ENCODE data around the gene PTPRT.

PTPRT gene

DNA sequence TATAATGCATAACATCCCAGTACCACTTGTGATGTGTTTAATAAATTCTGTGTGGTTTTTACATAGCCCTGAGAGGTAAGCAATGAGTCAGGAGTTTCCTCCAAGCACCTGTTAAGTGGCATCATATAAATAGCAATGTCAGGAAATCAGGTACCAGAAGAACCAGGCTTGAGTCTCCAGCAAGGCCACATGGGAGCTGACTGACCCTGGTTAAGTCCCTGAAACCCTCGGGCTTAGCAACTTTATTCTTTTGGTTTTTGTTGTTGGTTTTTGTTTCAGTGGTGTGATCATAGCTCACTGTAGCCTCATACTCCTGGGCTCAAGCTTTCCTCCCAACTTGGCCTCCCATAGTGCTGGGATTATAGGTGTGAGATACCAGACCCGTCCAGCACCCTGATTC is 70.0 kb downstream of the PTPRT start:
- no peak for DNase-seq (ENCODE audit: low spot score)

DNA sequence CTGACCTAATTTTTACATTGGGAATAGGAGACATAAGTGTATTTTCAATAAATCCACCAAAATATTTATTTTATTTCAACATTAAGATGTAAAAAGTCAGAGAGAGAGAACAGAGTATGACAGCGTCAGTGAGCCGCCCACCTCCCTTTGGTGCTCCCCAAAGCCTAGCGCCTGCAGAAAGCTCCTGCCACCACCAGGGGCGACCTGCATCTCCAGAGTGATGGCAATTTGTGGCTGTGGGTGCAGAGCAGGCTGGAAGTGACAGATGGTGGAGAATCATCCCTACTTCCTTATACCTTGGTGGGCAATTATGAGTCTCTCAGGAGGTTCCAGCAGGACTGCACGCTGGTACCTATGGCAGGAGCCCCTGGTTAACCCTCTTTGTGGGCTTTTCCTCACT is 87.3 kb downstream of the PTPRT start:
- no peak for DNase-seq (ENCODE audit: low spot score)

DNA sequence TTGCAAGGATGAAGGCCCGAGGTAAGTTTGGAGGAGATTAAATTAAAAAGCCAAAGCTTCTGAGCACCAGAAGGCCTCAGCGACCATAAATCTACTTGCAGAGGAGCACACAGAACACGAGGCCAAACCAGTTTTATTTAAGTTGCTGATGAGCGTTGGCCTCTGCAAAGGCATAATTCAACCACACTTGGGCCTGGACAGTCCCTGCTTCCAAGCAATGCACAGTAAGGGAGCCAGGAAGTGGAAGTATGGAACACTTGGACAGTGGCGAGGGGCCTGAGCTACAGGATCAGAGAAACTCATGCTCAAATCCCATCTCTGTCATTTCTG is 92.8 kb downstream of the PTPRT start:
- DNase-seq (ENCODE audit: low spot score) = no peak

DNA sequence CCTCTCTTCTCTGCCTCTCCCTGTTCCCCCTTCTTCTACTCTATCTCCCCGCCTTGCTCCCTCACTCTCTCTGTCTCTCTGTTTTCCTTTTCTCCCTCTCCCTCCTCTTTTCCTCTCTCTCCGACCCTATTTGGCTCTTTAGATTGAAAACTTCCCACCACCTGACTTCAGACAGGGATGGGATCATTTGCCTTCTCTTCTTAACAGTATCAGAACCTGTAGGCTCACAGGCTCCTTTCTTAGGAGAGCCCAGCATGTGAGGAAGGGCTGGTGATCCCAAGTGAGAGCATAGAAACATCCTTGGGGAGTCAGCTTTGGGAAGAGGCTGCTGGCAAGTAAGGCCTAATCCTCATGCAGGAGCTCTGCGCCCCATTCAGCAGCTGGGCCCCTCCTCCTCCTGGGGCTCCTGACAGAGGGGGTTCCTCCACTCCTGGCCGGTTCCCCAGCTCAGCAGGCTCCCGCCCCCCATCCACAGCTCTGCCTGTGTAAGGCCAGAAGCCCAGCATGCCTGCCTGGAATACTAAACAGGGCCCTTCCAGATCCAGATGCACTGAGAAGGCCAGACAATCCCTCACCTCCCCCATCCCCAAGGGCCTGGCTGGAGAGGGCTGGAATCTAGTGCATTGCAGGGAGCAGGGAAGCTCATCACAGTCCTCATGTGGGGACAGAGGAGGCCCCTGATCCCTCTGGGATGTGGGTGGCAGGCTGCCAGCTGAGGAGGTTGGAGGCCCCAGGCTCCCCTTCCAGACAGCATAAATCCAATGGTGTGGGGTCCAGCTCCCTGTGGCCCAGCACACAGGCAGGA is 93.4 kb downstream of the PTPRT start:
- DNase-seq (ENCODE audit: low spot score) = no peak

DNA sequence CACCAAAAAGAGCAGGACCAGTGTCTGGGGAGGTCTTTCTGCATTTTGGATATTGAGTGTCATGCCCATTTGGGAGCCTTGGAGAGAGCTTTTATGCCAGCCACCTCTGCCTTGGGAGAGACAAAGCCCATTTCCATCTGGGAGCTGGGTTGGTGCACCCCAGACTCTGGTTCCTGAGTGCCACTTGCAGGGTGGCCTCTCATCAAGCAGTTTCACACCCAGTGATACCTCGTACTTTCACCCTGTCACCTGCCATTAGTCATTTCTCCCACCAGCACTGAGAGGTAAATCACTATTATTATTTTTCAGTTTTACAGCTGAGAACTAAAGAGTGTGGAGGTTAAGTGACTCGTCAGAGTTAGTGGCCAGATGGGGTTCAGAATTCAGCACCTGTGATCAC is 94.7 kb downstream of the PTPRT start:
- no peak for DNase-seq (ENCODE audit: low spot score)

DNA sequence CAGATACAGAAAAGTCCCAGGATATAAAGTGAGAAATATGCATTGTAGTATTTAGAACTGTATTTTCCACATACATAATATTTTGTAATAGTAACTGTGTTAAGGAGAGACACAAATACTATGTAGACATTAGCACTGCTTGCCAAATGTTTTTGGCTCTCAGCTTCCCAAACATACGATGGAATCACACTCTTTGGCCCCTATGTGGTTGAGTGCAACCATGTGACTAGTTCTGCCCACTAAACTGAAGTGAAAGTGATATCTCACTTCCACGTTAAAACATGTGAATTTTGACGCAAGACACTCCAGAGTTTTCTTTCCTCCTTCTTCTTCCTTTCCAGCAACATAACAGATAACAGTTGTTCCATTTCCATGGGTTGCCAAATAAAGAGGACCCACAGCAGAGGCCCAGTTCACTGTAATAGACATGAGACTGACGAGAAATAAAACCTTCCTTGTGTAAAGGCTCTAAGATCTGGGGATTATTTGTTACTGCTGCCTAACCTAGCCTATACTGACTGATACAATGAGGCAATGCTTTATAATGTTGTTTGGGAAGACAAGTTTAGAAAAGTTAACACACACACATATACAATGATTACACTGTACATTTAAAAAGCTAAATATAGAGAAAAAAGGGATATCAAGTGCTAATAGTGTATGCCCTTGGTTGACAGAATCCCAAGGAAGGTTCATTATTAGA is 97.2 kb downstream of the PTPRT start:
- no peak for DNase-seq (ENCODE audit: low spot score)

DNA sequence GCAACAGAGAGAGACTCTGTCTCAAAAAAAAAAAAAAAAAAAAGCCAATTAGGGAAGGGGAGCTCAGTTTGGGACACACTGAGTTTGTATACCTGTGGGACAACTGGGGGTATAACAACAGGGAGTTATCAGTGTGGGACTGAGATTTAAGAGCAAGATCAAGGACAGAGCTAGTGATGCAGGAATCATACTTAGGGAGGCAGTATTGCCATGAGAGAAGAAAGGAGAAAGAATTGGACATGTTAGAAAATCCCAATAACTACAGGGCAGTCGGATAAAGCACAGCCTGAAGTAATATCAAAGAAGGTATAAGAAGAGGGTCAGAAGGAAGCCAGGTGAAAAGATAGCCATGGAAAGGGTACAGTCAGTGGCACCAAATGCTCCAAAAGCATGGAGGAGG is 121.2 kb downstream of the PTPRT start:
- DNase-seq (ENCODE audit: low spot score) = no peak

DNA sequence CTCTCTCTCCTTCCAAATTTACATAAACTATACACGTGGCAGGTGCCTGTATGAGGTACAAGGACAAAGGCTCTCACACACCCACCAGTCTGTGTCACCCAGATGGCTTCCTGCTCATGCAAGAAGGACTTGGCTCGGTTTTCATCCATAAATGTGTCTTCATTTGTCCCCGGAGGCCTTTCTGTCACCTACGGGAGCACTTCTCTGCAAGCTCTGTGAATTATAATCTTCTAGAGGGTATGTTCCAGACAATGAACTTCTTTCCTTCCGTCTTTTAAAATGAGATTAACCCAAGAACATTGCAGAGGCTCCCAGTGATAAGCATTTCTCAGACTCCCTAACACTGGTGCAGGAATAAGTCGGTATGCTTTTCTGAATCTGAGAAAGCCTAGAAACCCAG is 123.6 kb downstream of the PTPRT start:
- DNase-seq (ENCODE audit: low spot score) = no peak

DNA sequence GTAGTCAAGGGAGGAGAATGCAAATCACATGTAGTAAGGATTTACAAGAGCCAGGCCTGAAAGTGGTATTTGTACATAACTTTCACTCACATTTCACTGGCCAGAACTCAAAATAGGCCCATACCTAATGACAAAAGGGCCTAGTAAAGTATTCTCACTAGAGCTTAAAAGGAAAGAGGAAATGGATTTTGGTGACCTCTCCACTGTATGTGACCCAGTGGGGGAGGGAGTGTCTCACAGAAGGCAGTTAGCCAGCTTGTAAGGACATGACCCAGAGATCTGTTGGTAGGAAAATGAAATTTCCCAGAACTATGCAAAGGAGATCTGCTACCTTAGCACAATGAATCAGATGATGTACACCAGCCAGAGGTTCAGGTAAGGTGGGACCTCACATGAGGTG is 124.4 kb downstream of the PTPRT start:
- DNase-seq (ENCODE audit: low spot score) = no peak

DNA sequence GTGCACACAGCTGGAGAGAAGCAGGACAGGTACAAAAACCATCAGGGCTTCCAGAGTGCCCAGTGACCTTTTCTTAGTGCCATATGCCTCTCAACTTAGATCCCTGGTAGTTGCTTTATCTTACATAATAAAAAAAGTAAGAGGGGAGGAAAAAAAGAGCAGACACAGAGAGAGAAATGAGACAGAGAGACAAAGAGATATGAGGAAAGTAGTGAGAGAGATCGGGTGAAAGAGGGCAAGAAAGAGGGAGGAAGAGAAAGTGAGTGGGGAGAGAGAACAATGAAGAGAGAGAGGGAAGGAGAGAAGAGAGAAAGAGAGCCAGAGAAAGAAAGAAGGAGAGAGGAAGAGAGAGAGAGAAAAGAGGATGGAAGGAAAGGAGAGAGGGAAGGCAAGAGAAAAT is 131.6 kb downstream of the PTPRT start:
- DNase-seq (ENCODE audit: low spot score) = no peak

DNA sequence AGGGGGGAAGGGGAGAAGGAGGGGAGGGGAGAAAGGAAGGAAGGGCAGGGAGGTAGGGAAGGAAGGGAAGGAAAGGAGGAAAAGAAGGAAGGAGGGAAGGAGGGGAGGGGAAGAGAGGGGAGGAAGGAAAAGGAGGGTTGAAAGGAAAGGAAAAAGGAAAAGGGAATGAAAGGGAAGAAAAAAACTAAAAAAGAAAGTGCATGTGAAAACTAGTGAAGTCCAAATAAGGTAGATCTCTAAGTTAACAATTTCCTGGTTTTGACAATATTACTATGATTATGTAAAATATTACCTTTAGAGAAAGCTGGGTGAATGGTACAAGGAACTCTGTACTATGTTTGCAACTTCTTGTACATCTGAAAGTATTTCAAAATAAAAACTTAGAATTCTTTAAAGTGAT is 132.4 kb downstream of the PTPRT start:
- no peak for DNase-seq (ENCODE audit: low spot score)

DNA sequence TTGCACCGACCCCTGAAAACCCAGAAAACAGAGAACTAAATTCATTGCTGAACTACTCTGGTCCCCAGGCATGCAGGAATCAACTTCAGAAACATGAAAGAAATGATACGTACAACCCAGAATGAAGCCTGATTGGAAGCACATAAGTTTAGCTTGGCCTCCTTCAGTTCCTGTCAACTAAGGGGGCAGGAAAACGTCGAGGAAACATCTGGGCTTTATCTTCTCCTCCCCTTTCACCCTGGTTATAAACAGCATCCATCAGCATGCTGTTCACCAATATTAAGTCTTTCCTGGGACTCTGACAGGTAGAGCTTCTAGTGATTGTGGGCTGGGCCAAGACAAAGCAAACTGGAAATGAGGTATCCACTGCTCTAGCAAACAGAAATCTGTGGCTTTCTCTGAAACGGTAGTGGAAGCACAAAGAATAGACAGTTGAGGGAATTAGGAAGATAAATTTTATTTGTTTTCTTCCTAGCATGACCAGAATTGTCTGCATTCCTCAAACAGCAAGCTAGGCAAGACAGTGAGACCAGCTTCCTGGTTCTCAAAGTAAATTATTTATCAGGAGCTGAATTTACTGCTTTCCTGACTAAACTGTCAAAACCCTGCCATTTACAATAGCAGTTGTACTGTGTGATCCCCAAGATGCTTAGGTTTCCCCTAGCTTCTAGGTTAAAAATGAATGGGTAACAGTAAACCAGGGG is 134.4 kb downstream of the PTPRT start:
- no peak for DNase-seq (ENCODE audit: low spot score)

DNA sequence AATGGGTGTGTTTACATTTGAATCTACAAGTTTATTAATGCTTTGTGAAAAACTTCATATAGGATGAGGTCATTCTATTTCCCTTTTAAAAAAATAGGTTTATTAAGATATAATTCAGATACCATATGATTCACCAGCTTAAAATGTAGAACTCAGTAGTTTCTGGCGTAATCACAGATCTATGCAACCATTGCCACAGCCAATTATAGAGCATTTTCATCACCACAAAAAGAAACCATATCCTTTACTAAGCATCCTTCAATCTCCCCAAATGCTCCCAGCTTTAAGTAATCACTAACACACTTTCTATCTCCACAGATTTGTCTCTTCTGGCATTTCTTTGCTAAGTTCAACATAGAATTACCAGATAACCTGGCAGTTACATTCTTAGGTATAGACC is 137.2 kb downstream of the PTPRT start:
- no peak for DNase-seq (ENCODE audit: low spot score)

DNA sequence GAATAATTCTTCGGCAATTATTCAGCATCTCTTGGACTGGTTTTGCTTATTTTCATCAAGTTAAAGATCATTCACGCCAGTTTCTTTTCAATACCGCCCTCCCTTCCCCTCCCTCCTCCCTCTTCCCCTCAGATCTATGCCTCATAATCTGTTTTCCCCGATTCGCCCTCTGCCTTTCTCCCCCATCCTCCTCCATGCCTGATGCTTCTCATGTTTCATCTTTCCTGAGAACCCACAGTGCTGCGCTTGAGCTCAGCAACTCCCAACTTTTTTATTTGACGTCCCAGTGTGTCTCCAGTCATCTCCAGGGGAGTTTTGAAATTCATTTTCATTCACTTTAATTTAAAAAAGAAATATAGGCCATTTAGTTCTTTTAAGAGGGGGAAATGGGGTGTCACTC is 142.7 kb downstream of the PTPRT start:
- DNase-seq (ENCODE audit: low spot score) = no peak

DNA sequence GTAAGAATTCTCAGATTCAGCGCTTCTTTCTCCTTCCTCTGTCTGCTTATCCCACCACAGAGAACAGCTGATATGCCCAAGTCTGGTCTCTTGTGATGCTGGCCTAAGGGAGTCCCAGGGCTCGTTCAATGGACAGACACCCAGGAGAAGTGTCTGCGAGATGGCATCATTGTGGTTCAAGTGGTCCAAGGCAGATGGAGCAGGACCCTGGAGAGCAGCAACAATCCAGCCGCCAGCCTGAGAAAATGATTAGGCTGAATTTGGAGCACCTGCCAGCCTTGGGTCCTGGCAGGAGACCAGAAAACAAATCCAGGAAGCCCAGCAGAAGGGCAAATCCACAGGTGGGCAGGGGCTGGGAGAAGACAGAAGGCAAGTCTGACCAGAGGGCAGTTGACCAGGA is 145.8 kb downstream of the PTPRT start:
- no peak for DNase-seq (ENCODE audit: low spot score)

DNA sequence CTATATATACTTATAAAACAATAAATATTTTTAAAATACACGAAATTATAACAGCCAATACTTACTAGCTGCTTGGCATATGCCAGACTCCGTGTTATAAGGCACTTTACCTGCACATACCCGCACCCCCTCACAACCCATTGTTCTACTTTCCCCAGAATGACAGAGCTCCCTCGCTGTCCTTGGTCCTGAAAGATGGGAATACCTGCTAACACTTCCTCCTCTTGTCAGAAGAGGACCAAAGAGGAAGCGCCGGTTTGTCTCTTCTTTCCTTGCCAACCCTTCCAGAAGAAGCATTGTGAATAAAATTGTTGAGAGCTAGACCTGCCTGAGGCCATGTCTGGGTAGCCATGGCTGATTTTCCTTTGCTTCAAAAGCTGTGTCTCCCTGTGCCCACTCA is 149.3 kb downstream of the PTPRT start:
- no peak for DNase-seq (ENCODE audit: low spot score)

DNA sequence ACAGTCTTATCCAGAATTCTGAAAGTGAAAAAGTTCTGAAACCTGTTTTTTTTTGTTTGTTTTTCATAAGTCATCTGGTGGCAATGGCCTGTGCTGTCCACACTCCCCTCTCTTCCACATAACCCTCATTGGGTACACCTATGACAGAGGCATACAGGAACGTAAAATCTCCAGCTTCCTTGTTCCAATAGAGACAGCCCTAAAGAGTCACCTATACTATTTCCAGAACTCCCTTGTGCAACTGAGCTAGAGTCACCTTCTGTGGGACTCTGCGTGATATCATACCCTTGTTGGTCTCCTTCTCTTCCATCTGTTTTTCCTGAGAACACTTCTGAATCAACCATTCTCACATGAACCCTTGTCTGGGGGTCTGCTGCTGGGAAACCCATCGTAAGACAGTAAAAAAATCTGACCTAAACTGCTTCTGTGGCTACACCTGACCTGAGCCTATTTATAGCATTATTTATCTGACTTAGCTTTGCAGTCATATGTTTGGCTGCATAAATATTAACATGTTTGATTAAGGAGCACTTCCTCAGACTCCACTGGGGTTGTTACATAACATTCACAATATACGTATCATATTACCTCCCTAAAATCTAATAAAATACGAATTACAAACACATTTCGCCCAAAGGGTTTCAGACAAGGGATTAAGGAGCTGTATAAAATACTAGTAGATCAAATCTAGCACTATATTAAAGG is 151.9 kb downstream of the PTPRT start:
- no peak for DNase-seq (ENCODE audit: low spot score)

DNA sequence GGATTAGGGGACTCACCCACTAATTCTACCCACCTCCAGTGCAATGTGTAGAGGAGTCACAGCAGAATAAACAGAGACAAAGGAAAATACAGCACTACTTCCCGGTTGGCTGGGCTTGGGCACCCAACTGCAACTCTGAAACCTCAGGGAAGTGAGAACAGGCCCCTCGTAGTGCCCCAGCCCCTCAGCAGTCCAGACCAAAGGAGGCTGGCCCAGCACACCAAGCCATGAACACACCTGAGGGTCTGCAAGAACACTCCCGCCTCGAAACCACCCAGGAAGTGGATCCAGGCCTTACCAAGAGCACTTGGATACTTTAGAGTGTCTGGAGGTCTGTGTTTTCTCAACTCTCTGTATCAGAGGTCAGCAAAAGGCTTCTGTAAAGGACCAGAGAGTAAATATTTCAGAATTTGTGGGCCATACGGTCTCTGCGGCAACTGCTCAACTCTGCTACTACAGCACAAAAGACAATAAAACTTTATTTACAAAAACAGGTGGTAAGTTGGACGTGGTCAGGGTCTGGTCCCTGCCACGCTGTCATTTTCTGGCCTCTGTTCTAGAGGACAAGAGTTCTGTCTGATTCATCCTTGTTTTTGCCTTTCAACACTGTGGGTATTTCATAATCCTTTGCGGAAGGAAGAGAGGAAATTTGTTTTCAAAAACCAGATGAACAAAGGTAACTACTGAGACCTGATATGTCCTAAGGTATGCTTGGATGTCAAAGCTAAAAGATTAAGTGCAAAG is 154.6 kb downstream of the PTPRT start:
- DNase-seq (ENCODE audit: low spot score) = no peak

DNA sequence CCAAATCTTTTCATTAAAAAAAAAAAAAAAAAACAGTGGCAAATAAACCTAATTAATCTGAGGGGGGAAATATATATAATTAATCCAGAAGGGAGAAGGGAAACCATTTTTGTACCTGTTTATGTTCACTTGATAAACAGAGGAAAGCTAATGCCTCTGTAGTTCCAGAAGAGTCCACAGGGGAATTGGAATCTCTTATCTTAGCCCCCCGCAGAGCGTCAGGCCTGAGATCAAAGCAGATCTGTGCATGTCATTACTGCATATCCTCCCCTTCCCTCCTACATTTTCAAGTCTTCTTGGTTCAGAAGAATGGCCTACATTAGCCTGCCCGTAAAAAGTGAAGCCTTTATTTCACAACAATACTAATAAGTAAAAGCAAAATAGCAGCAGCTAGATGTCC is 157.2 kb downstream of the PTPRT start:
- DNase-seq (ENCODE audit: low spot score) = no peak

DNA sequence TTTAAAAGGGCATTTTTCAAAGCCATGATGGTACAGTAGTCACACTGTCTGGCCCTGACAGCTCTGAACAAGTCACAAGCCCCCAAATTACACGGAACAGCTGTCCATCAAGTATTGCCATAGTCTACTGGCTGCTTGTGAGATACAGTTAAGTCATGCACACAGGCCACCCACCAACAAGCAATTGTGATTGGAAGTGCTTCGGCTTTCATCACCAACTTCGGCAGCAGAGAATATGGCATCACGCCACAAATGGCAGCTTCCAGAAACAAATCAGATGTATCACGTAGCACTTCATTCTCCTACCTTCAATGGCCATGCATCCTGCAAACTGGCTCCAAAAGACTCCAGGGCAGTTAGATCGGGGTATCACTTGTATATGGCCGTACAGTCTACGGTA is 160.5 kb downstream of the PTPRT start:
- no peak for DNase-seq (ENCODE audit: low spot score)

DNA sequence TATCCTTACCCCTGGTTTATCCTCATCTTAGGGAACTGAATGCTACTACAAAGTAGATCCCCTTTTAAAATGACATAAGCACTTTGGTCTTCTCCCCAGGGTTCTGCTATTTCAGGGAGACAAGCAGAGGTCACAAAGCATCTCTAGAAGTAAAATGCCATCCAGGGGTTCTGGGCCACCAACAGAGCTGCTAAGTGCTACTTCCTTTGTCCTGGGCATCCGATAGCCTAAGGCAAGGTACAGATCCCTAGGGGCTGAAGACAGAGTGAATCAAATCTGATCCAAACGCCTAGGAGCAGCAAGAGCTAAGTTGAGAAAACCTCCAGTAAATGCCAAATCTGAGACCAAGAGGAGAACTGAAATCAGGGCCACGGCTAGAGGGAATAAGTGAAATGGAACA is 161.2 kb downstream of the PTPRT start:
- no peak for DNase-seq (ENCODE audit: low spot score)

DNA sequence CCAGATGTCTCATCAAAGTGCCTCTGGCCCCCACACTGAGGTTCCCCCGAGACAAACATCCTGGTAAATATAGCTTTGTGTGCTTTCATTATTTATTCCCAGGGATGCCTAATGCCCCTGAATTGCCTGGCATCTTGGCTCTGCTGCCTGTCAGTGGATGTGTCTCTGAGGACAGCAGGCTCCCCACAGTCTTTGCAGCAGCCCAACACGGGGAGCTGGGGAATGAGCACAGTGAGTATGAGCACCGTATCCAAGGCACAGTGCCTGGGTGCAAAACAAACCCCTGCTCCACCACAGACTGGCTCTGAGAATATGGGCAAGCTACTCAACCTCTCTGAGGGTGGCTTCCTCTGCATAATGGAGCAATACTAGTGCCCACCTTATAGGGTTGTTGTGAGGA is 165.9 kb downstream of the PTPRT start:
- DNase-seq (ENCODE audit: low spot score) = no peak

All from AG08395 (cell line).